Inflammatory macrophage treated with lipopolysaccharide for 1 hour (primary cell): ENCODE results near the gene TMEM119.

Experiments used
- DNase-seq, 2 donors: peaks; one replicate each; pipeline ENCODE4 v3.0.0-alpha.2; 2020 to 2022

Gene TMEM119

DNA sequence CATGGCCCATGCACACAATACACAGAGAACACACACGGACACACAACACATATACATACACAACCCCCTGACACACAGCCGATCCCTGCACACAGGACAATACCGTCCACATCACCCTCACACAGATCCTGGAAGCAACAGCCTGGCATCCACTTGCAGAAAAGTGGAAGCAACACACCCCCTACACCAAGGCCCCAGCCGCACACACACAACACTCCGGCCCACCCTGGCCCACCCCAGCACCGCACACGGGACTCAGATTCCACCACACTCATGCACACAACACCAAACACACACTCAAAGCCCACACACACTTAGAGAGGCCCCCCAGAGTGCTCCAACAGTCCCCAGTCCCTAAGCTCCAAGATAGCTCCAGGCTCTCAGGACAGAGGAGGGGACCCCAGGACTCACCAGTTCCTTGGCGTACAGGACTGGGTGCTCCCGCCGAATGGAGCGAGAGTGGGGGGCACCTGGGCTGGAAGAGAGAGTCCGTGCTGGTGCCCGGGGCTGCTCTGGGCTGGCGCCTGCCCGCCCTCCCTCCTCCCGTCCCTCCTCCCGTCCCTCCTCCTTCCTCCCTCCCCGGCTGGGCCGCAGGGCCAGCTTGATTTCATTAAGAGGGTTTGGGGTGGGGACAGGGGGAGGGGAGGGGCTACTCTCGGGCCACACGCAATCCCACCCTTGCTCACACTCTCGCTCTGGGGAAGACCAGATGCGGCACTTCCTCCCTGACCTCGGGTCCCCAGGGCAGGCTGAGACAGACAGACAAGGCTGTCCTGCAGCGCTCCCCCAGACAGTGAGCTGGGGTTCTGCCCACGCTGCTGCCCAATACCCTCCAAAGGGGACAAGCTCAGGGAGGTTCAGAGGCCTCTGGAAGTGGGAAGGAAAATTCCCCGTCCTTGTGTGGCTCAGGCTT lies at the start of gene TMEM119:
Gene TMEM119 (minus strand): TSS at position 526 of the 913 bp plus-strand sequence. CDS start 5,701 bp downstream, outside the sequence.
- no peak for DNase-seq

DNA sequence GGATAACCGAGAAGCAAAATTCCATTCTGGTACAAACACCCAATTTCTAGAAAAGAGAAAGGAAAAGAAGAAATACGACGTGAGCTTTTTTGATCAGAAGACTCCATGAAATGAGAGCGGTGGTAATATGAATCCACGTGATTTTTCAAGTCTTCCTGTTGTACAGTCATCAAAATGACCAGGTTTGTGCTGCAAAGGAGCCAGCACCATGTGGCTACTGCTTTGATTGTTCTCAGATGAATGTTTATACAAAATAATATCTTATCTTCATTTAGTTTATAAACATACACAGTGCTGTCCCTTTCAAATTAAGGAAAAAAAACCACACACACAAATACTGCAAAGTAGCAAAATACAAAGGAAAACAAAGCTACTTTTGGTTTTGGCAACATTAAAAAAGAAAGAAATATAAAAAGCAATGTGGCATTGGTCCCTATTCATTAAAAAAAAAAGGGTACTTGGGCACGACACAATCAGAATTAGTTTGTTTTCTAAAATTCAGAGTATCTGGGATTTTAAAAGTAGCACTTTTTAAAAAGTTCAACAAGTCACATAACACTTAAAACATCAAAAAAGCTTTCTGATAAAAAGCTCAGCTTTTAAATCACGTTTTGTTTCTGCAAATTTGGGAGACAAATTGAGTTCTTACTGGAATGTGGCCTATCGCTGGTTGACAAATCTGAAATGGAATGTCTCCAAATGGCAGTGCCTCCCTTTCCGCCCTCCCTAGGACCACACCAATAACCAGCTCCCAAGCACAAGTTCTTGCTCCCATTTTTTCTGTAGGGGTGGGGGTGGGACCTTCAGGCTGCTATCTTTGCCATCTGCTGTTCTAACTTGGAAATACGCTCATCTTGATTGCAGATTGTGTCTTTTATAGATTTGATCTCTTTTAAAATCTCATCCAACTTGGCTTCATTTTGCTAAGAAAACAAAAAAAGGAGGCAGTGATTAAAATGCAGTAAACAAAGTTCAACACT lies 49.0 kb upstream of the TMEM119 start:
- no peak for DNase-seq

- DNase-seq: no peak
These were observed 48.1 kb upstream of the TMEM119 start for GRCh38 chr12:108645686-108646599.

DNA sequence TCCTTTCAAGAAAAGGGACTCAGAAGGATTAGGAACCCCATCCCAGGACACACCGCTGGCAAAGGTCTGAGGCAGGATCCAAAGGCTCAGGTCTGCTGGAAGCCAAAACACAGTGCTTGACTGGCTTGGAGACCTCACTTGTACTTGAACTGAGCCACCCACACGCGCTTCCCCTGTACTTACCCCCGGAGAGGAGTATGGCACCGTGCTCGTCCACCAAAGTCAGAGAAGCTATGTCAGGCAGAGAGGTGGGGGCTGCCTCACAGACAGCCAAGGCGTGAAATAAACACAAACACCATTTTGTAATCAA lies 46.9 kb upstream of the TMEM119 start:
- no peak for DNase-seq

GRCh38 chr12:108643941-108644810 lies 46.3 kb upstream of the TMEM119 start:
- DNase-seq: no peak

DNA sequence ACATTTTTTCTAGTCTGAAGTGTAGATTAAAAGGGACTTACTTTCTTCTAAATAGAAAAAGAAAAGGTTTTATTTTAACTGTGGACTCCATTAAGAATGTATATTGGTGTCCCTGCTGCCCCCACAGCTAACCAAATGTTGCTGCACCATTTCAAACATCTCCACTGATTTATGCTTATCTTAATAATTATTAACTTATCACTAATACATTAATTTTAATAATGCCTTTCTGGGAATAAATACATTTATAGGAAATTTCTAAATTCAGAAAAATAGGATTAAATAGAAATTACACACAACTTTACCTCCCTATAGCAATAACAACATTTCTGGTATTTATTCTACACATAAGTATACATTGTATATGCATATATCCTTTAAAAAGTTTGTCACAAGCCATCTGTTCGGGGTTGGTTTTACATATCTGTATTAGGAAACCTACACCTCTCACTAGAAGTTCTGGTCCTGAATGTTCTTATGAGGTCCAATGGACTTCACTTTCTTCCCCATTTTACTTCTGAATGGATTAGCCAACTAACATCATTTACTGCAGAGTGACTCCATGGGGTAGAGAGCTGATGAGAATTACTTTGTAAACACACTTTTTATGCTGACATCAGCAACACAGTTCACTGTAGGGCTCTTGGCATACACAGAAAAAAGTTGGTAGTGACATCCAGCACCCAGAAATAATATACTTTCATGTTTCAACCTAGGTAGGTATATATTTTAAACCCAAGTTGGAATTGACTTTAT lies 45.2 kb upstream of the TMEM119 start:
- DNase-seq: no peak

- no peak for DNase-seq
These were observed 44.5 kb upstream of the TMEM119 start for GRCh38 chr12:108642269-108642870.

- DNase-seq: no peak
These were observed 43.8 kb upstream of the TMEM119 start for GRCh38 chr12:108641446-108642268.

DNA sequence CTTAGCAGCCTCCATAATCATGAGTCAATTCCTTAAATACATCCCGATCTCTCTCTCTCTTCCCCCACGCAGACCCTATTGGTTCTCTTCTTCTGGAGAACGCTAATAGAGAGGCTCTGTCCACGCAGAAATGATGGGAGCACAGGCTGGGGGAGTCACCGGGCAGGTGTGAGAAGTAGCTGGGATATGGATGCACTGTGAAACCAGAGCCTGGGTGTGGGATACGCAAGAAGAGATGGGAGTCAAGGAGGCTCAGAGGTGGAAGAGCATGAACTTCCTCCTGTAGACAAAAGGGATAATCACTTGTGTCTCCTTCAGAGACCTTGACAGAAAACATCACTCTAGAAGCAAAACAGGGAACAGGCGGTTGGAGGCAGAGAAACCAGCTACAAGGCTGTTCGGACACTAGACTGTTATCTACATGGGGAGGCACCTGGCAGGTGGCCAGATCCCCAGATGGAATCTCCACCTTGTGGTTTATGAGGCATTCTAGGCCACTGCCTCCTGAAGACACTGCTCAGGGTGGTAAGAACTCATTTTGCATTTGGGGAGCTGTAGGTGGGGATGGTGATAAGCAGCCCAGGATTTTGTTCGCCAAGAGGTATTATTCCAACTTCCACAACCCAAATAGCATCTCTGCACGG lies 43.0 kb upstream of the TMEM119 start:
- no peak for DNase-seq

- no peak for DNase-seq
These were observed 41.3 kb upstream of the TMEM119 start for GRCh38 chr12:108638997-108639822.

DNA sequence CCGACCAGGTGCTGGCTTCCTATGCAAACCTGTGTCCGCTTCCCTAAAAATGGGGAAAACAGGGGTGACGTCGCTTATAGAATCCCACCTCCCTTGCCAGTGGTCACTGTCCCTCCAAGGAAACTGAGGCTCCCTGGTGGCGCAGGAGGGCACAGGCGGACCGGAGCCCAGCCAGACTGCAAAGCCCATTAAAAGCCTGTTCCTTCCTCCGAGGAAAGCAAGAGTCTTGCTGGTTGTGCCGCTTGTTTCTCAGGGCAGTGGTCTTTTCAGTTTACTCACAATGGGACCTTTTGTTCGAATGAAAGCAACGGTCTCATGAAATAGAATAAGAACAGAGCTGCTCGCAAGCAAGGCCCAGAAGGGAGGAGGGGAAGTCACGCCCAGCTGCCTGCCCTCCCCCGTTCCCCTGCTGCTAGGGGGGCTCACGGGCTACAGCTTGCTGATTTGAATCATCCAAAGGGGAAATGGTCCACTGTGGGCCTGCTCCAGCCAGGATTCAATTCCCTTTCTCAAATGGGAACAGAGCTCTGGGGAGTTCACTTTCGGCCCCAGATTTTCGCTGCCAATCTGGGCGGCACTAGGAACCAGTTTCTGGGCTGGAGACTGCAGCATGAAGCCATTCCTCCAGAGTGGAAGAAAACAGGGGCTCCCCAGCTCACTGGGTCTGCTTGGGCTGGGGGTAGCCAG lies 40.4 kb upstream of the TMEM119 start:
- peak; percentile 64 to 65 for DNase-seq

DNA sequence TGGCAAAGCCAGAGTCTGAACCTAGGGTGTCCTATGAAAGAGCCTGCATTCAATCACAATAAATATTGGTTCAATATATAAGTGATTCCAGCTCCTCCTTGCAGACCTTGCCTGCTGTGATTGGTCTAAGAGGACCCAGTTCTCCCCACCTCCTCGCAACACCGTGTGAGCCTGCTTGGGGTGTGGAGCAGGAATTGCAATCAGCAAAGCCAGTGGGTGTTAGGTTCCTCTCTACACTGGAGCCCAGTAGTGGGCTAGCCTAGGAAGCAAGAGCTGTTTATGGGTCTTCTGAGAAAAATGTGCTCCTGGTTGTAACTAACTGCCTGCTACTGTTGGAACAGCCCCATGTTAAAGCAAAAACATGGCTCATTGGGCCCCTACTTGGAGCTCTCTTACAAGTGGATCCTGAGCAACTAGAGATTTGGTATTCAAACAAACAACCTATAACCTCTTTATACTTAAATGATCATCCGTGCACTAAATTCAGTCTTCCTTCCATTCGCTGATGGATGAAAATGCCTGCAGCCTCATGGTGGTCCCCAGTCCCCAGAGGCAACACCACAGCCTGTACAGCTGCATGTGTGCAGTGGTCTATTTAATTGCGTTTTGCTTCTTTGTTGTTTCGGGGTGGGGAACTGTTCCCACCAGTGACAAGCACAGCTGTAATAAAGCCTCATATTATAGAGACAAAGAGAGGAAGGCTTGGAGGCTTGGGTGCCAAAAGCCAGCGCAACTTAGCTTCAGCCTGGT lies 39.5 kb upstream of the TMEM119 start:
- peak; percentile 46 to 67 for DNase-seq

DNA sequence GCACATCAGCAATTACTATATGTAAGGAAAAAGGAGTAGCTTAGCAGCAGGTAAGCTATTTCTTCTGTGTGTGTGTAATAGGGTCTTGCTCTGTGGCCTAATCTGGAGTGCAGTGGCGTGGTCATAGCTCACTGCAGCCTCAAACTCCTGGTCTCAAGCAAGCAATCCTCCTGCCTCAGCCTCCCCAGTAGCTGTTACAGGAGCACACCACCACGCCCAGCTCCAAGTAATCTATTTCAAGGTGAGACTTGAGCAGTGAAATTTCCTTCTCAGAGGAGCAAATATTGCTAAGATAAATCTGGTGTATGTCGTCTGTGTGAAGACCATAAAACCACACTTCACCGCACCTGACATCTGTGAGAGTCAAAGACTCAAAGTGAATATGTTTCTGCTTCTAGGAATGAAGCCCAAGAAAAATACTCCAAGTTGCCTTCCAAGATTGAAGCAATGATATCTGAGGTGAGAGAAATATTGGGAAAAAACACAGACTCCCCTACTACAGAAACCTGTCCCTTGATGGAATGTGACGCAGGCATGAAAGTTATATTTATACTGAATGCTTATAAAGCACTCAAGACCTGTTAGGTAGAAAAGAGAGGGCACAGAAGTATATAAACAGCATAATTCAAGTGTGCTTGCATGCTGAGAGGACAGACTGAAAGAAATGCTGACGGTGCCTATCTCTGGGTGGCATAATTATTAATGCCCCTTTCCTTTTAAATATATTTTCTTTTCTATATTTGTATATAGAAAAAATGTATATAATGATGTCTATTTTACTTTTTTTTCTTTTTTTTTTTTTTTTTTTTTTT lies 38.3 kb upstream of the TMEM119 start:
- DNase-seq: no peak

- DNase-seq: peak; percentile 49 to 72
These were observed 37.5 kb upstream of the TMEM119 start for GRCh38 chr12:108635201-108635996.

- DNase-seq: peak in 1 of 2 donors; percentile 68
These were observed 36.5 kb upstream of the TMEM119 start for GRCh38 chr12:108634341-108634751.
